8988T (cell line): ENCODE data around the gene RGP1.
A peak's percentile ranks its signal among the peaks of the same experiment; 100 is the strongest.

Source experiments
- DNase-seq: peaks from one replicate; pipeline ENCODE4 v3.0.0; 2011

Gene RGP1

GRCh38 chr9:35723426-35723825, 25.7 kb upstream of the RGP1 start:
- DNase-seq, result no peak

GRCh38 chr9:35723908-35724307, 25.2 kb upstream of the RGP1 start:
- DNase-seq, result no peak

GRCh38 chr9:35725362-35725761, 23.7 kb upstream of the RGP1 start:
- DNase-seq, result no peak

- DNase-seq, result peak; percentile 55
Measured at GRCh38 chr9:35726931-35727330, 22.2 kb upstream of the RGP1 start.

- DNase-seq, result no peak
Measured at GRCh38 chr9:35727676-35728040, 21.4 kb upstream of the RGP1 start.

- DNase-seq, result no peak
Measured at GRCh38 chr9:35728041-35728971, 20.8 kb upstream of the RGP1 start.

- DNase-seq, result no peak
Measured at GRCh38 chr9:35729101-35729500, 20.0 kb upstream of the RGP1 start.

GRCh38 chr9:35729700-35730485, 19.2 kb upstream of the RGP1 start:
- peak; percentile 87 for DNase-seq

GRCh38 chr9:35730486-35730854, 18.6 kb upstream of the RGP1 start:
- DNase-seq, result no peak

- DNase-seq, result no peak
Measured at GRCh38 chr9:35731415-35732184, 17.5 kb upstream of the RGP1 start.

- peak; percentile 96 for DNase-seq
Measured at GRCh38 chr9:35732185-35732799, 16.8 kb upstream of the RGP1 start, which contains the start of the genes CREB3 and TLN1. TSS of gene CREB3 (plus strand) at chr9:35732666. CDS start at chr9:35732773, 107 bp downstream. TSS of gene TLN1 (minus strand) at chr9:35732195. CDS start at chr9:35725694, 6,501 bp downstream.

GRCh38 chr9:35732800-35733541, 16.1 kb upstream of the RGP1 start:
- DNase-seq, result peak; percentile 75

- DNase-seq, result no peak
Measured at GRCh38 chr9:35734096-35734495, 15.0 kb upstream of the RGP1 start.

GRCh38 chr9:35736201-35736633, 12.9 kb upstream of the RGP1 start:
- DNase-seq, result peak; percentile 58

GRCh38 chr9:35737143-35737542, 11.9 kb upstream of the RGP1 start:
- no peak for DNase-seq

GRCh38 chr9:35738186-35738585, 10.9 kb upstream of the RGP1 start:
- no peak for DNase-seq

GRCh38 chr9:35738924-35739323, 10.2 kb upstream of the RGP1 start:
- no peak for DNase-seq

GRCh38 chr9:35740243-35740642, 8.8 kb upstream of the RGP1 start:
- DNase-seq, result no peak

- DNase-seq, result no peak
Measured at GRCh38 chr9:35741740-35742139, 7.3 kb upstream of the RGP1 start.

- no peak for DNase-seq
Measured at GRCh38 chr9:35743452-35743851, 5.6 kb upstream of the RGP1 start.

- DNase-seq, result no peak
Measured at GRCh38 chr9:35743880-35744518, 5.1 kb upstream of the RGP1 start.
